PC-9 (cell line): ENCODE measurements around the gene STRADA. TPM values are rescaled to one million over a fixed set of nuclear protein-coding genes. Genes with fewer than 3 reads are reported as not detected.
A peak's percentile ranks its signal among the peaks of the same experiment; 100 is the strongest.

ENCODE experiments used
- BruUV-seq: library from RNA; stranded (reverse); fragments of 400-500 nt; replicated peaks from 2 replicates; lab custom pipeline; 2021; lab: Mats Ljungman, UMichigan
- CTCF ChIA-PET: fragments of 300-600 bp; sonication (Branson Sonifier 250); formaldehyde crosslinking; loops from one replicate; lab custom pipeline; 2022; ENCODE audit warnings: antibody characterized with exemption; lab: Charles Lee
- POLR2A ChIA-PET: fragments of 300-600 bp; sonication (Branson Sonifier 250); formaldehyde crosslinking; loops from one replicate; lab custom pipeline; 2022; ENCODE audit warnings: antibody characterized with exemption; ENCODE audit not compliant: unreplicated experiment; lab: Charles Lee
- DNase-seq, 2 experiments: peaks; one replicate each; pipeline versions ENCODE4 v3.0.0 to v3.0.0-alpha.2; 2015 to 2022; ENCODE audit warnings: mixed read lengths in 1 of 2
- H2AFZ ChIP-seq: fragments of 200-600 bp; sonication (generic); 2 replicates; pipeline ENCODE4 v1.8.1; 2017; ENCODE audit warnings: antibody characterized with exemption
- H3F3A ChIP-seq: fragments of 200-600 bp; sonication (generic); 2 replicates; pipeline ENCODE4 v1.8.1; 2017; ENCODE audit warnings: antibody characterized with exemption, mild to moderate bottlenecking, low read depth; ENCODE audit not compliant: insufficient read depth
- H3K27ac ChIP-seq: fragments of 200-600 bp; sonication (generic); 2 replicates; pipeline ENCODE4 v1.6.1; 2016; ENCODE audit warnings: mixed run types
- H3K27me3 ChIP-seq: fragments of 200-600 bp; sonication (generic); 2 replicates; pipeline ENCODE4 v1.6.1; 2016; ENCODE audit warnings: low read depth, mixed run types; ENCODE audit not compliant: insufficient read depth
- H3K36me3 ChIP-seq: fragments of 200-600 bp; sonication (generic); 2 replicates; pipeline ENCODE4 v1.6.1; 2016; ENCODE audit warnings: low read depth, mixed run types
- H3K4me1 ChIP-seq: fragments of 200-600 bp; sonication (generic); replicated peaks from 2 replicates; pipeline ENCODE4 v1.6.1; 2016; ENCODE audit warnings: mixed run types; ENCODE audit not compliant: insufficient read depth
- H3K4me2 ChIP-seq: fragments of 200-600 bp; sonication (generic); 2 replicates; pipeline ENCODE4 v1.6.1; 2017; ENCODE audit warnings: mixed run types
- H3K4me3 ChIP-seq: fragments of 200-600 bp; sonication (generic); 2 replicates; pipeline ENCODE4 v1.6.1; 2016; ENCODE audit warnings: mixed run types
- H3K79me2 ChIP-seq: fragments of 200-600 bp; sonication (generic); 2 replicates; pipeline ENCODE4 v1.6.1; 2017; ENCODE audit warnings: low read depth, mixed run types
- H3K9me2 ChIP-seq: fragments of 200-600 bp; sonication (generic); 2 replicates; pipeline ENCODE4 v1.8.1; 2017; ENCODE audit warnings: mild to moderate bottlenecking; ENCODE audit not compliant: insufficient read depth
- H3K9me3 ChIP-seq: fragments of 200-600 bp; sonication (generic); 2 replicates; pipeline ENCODE4 v1.8.1; 2016; ENCODE audit warnings: low read depth; ENCODE audit not compliant: insufficient read depth
- H4K20me1 ChIP-seq: fragments of 200-600 bp; sonication (generic); 2 replicates; pipeline ENCODE4 v1.8.1; 2017; ENCODE audit not compliant: insufficient read depth
- EZH2 ChIP-seq: fragments of 200-600 bp; sonication (generic); IDR thresholded peaks from 2 replicates; pipeline ENCODE4 v1.8.0; 2017; ENCODE audit warnings: antibody characterized with exemption, low read depth
- intact Hi-C: fragments of 100-400 bp; cut with micrococcal nuclease; formaldehyde crosslinking; loops from one replicate; pipeline ENCODE4 v1.10.0; 2022; ENCODE audit not compliant: unreplicated experiment
- total RNA-seq: library from RNA; stranded (reverse); gene quantifications from 2 replicates; pipeline ENCODE4 v1.2.3, GENCODE V29; 2021
- TF ChIP-seq, protein P1 (sequence below): fragments of 200-600 bp; sonication (generic); conservative IDR thresholded peaks from 2 replicates; pipeline ENCODE4 v1.6.1; 2017; ENCODE audit warnings: mixed run types, antibody characterized with exemption, mild to moderate bottlenecking, moderate library complexity

Gene STRADA
- total RNA-seq, 1 experiment from 2014 or later, result 28.8 TPM

DNA sequence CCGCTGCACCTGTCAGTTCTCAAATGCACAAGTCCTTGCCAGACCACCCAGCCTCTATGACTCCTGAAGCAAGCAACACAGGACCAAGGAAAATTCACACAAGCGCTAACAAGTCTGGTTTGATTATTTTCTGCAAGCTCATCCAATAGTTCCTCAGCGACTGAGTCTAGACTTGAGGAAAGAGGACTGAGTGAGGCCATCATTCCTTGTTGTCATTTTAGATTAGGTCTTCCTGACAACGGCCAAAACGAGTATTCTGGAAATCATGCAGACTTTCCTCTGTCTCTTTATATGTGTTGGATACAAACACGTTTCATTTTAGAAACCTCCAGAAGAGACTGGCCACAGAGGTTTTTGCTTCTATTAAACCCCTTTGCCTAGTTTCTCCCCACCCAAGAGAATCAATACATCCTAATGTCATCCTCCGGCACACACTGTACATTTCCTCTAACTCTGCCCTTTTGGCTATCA lies 31.2 kb upstream of the STRADA start:
- no peaks in the 10 kb centered on the region for H3K27me3 ChIP-seq
- TF ChIP-seq, protein P1, sequence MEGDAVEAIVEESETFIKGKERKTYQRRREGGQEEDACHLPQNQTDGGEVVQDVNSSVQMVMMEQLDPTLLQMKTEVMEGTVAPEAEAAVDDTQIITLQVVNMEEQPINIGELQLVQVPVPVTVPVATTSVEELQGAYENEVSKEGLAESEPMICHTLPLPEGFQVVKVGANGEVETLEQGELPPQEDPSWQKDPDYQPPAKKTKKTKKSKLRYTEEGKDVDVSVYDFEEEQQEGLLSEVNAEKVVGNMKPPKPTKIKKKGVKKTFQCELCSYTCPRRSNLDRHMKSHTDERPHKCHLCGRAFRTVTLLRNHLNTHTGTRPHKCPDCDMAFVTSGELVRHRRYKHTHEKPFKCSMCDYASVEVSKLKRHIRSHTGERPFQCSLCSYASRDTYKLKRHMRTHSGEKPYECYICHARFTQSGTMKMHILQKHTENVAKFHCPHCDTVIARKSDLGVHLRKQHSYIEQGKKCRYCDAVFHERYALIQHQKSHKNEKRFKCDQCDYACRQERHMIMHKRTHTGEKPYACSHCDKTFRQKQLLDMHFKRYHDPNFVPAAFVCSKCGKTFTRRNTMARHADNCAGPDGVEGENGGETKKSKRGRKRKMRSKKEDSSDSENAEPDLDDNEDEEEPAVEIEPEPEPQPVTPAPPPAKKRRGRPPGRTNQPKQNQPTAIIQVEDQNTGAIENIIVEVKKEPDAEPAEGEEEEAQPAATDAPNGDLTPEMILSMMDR, result no peak
- no peak for TF ChIP-seq EZH2
- no peak for DNase-seq
- peaks cover 29% of the 10 kb centered on the region for H3K36me3 ChIP-seq
- peaks cover 45% of the 10 kb centered on the region for H4K20me1 ChIP-seq
- peaks cover 23% of the 10 kb centered on the region for H3F3A ChIP-seq
- peaks cover 92% of the 10 kb centered on the region for H3K79me2 ChIP-seq
- ChIA-PET CTCF (interaction anchor here (0.7 kb wide), 1 partner anchor 677 kb away, joined by 5 read pairs; no protein-coding TSS in a partner anchor), POLR2A (interaction anchor here (0.6 to 1.7 kb wide), 3 partner anchors 140 to 221 kb away, joined by 3 to 13 read pairs (median 4); partner anchors contain the start of gene MAP3K3)
- H3K9me2 ChIP-seq, result no peaks in the 10 kb centered on the region
- H3K4me2 ChIP-seq, result peak overlapping the region; percentile 74
- H2AFZ ChIP-seq, result peak overlapping the region; percentile 88
- peaks cover 44% of the 10 kb centered on the region for H3K4me1 ChIP-seq
- BruUV-seq, result TSS peak; percentile 57
- intact Hi-C loops, result loop anchor here (2.0 kb wide), 1 partner anchor 32 kb away; the partner anchor contains the start of gene STRADA
- H3K27ac ChIP-seq, result peak overlapping the region; percentile 96
- H3K9me3 ChIP-seq, result no peaks in the 10 kb centered on the region
- peak overlapping the region; percentile 80 for H3K4me3 ChIP-seq

DNA sequence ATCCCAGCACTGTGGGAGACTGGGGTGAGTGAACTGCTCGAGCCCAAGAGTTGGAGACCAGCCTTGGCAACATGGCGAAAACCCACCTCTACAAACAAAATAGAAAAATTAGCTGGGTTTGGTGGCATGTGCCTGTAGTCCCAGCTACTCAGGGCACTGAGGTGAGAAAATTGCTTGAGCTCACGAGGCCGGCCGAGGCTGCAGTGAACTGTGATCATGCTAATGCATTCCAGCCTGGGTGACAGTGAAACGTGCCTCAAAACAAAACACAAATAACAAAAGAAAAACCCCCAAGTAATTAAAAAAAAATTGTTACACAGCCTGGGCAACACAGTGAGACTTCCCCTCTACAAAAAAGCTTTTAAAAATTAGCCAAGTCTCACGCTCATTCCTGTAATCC lies 26.8 kb upstream of the STRADA start:
- no peak for TF ChIP-seq EZH2
- TF ChIP-seq, protein P1, result no peak
- no peak overlapping the region for H3K27ac ChIP-seq
- intact Hi-C loops, result no loop called here
- POLR2A ChIA-PET, result interaction anchor here (0.5 kb wide), 1 partner anchor 237 kb away, joined by 4 read pairs; no protein-coding TSS in a partner anchor
- peaks cover 38% of the 10 kb centered on the region; the same call in 1 of the 2 replicates for H4K20me1 ChIP-seq
- no peaks in the 10 kb centered on the region for H3K9me3 ChIP-seq
- no peaks in the 10 kb centered on the region for H3K9me2 ChIP-seq
- CTCF ChIA-PET, result no interaction called here
- H2AFZ ChIP-seq, result no peak overlapping the region
- no peak overlapping the region for H3K4me2 ChIP-seq
- peaks cover 39% of the 10 kb centered on the region for H3K36me3 ChIP-seq
- peaks cover 83% of the 10 kb centered on the region for H3K79me2 ChIP-seq
- peaks cover 37% of the 10 kb centered on the region for H3F3A ChIP-seq
- no peak overlapping the region for H3K4me3 ChIP-seq
- H3K4me1 ChIP-seq, result peaks cover 26% of the 10 kb centered on the region
- DNase-seq, result no peak
- no TSS peak for BruUV-seq
- no peaks in the 10 kb centered on the region for H3K27me3 ChIP-seq

DNA sequence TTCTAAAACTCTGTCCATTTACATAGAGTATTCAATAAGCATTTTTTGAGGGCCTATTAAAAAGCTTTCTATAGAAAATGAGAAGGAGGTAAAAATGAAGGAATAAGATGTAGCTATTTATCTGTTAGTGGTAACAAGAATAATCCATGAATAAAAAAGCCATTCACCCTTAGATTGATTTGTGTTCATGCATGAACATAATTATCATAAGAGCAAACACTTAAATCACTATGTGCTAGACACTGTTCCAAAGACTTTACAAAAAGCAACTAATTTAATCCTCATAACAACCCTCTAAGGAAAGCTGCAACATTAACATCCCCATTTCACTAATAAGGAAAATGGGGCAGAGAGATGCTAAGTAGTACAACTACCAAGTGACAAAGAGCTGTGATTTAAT lies 25.2 kb upstream of the STRADA start:
- no TSS peak for BruUV-seq
- Histone ChIP-seq H3K4me3 (no peak overlapping the region), H3K27me3 (no peaks in the 10 kb centered on the region), H3K9me3 (no peaks in the 10 kb centered on the region), H3K4me2 (no peak overlapping the region), H3K79me2 (peaks cover 70% of the 10 kb centered on the region), H3F3A (peaks cover 45% of the 10 kb centered on the region), H3K9me2 (no peaks in the 10 kb centered on the region), H2AFZ (no peak overlapping the region), H3K36me3 (peaks cover 47% of the 10 kb centered on the region), H4K20me1 (peaks cover 45% of the 10 kb centered on the region), H3K27ac (no peak overlapping the region), H3K4me1 (peaks cover 23% of the 10 kb centered on the region)
- intact Hi-C loops, result no loop called here
- no peak for TF ChIP-seq EZH2
- TF ChIP-seq, protein P1, result no peak
- no peak for DNase-seq
- ChIA-PET POLR2A (interaction anchor here (0.6 kb wide), 1 partner anchor 395 kb away, joined by 3 read pairs; no protein-coding TSS in a partner anchor), CTCF (interaction anchor here (0.9 kb wide), 1 partner anchor 82 kb away, joined by 3 read pairs; no protein-coding TSS in a partner anchor)
